HPDE6-E6E7 (cell line): ENCODE data around the gene PTGES2.

Experiments used
- DNase-seq: peaks from one replicate; pipeline ENCODE4 v3.0.0; 2011; ENCODE audit warnings: missing footprints; ENCODE audit errors: extremely low spot score

The PTGES2 gene

DNA sequence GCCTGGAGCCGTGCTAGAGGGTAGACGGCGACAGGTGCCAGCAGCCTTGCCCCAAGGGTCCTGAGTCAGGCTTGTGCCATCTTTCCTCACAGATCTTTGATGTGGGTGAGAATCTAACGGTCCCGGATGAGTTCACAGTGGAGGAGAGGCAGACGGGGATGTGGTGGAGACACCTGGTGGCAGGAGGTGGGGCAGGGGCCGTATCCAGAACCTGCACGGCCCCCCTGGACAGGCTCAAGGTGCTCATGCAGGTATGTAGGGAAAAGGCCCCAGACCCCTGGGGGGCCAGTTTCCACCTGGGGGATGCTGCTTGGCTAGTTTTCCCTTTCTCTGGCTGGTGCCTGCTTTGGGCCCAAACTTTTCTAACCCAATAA, 24.0 kb downstream of the PTGES2 start:
- DNase-seq = no peak

DNA sequence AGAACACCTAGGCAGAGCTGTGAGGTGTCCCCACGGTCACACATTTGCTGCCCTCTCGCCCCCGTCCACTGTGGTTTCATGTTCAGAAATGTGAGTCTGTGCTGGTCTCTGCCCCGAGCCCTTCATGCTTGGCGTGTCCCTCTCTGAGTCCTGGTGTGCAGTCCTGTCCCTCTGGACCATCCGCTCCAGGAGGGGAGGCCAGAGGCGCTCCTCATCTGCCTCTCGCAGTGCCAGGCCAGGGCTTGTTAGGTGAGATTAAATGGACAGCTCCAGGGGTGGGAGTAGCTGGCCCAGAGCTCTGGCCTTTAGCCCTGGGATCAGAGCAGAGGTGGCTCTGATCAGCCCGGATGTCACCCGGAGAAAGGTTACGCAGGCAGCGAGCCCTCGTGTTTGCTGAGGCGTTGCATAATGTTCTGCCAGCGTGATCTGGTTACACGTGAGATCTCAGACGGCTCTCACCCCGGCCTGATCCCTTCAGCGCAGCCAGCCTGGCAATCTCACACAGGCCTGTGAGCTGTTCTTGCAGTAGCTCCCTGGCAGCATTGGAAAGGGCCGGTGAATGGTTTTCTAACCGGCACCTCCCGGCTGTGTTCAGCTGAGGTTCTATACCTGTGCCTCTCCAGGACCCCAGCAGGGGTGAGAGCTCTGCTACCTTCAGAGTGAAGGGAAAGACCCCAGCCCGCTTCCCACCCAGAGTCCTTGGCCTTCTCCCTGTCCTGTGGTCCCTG, 24.5 kb downstream of the PTGES2 start:
- no peak for DNase-seq

DNA sequence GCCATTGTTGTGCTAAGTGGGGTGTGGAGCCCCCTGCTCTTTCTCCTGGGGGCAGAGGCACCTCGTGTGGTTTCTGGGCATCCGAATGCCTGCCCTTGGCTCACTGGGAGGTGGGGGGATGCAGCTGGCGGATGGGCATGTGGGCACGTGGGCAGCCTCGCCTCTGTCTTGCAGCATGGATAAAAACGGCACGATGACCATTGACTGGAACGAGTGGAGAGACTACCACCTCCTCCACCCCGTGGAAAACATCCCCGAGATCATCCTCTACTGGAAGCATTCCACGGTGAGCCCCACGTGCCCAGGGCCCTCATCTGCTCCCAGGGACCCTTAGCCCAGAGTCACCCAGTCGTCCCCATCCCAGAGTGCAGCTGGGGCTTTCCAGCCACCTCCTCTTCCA, 25.3 kb downstream of the PTGES2 start:
- no peak for DNase-seq

DNA sequence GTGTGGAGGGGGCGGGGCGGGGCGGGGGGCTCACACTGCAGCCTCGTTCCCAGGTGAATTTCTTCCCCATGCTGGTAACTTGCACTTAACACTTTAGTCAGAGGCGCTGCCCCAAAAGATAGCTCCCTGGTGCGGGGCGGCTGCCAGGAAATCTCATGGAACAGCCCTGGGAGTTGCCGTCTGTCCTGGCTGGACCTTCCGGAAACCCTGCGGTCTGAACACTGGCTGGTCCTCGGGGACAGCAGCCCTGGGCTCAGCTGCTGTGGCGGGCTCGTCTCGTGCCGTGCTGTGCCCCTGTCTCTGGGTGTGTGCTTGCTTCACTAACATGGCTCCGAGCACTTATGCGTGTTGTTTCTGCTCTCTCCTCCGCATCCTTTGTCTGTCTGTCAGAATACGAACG, 25.8 kb downstream of the PTGES2 start:
- DNase-seq = no peak

DNA sequence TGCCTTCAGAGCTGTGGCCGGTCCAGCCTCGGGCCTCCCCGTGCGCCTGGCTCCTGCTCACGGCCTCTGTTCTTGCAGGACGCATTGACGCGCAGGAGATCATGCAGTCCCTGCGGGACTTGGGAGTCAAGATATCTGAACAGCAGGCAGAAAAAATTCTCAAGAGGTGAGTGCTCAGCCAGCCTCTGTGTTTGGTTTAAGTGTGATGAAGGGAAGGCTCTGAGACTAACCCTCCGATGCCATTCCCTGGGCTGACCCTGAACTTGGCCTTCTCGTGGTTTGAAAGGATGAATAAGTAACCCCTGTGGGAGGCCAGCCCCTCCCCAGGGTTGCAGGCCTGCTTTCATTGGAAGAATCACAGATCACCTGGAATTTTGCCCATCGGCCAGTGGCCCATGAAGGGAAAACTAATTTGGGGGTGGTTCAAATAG, 26.3 kb downstream of the PTGES2 start:
- no peak for DNase-seq

DNA sequence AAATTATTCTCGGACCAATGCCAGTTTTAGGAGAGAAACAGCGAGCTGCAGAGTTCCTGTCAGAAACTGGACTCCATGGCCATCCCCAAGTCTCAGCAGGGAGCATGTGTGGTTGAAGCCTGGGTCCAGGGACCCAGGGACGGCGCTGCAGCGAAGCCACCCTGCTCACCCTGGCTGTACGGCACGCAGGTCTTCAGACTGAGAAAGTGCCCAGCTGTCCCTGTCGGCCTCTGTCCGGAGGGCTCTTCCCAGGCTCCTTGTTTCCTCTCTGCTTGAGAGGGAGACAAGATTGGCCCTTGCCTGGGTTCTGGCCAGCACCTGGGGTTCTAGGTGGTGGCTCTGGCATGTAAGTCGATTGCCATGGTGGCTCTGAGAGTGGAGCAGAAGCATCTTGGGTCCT, 26.9 kb downstream of the PTGES2 start:
- no peak for DNase-seq

DNA sequence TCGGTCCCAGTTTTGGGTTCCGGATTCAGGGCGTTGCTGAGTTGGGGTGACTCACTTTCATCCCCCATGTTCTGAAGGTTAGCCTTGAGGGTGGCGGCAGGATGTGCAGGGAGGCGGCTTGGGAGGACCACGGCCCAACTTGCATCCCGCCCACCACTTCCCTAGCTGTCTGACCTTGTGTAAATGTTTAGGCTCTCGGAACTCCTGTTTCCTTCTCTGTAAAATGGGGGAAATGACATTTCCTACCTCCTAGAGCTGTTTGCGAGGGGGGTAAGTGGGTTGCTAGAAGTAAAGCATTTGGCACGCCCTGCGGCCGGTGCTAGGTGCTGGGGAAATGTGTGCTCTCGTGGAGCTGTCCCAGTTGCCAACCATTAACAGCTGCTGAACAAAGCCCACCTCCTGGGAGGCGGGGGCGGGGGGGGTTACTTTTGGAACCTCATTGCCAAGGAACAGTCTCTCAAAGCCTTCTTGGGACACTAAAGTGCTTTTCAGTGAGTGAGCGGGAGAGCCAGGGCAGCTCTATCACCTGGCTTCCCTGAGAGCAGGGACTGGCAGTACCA, 27.5 kb downstream of the PTGES2 start:
- DNase-seq = no peak

DNA sequence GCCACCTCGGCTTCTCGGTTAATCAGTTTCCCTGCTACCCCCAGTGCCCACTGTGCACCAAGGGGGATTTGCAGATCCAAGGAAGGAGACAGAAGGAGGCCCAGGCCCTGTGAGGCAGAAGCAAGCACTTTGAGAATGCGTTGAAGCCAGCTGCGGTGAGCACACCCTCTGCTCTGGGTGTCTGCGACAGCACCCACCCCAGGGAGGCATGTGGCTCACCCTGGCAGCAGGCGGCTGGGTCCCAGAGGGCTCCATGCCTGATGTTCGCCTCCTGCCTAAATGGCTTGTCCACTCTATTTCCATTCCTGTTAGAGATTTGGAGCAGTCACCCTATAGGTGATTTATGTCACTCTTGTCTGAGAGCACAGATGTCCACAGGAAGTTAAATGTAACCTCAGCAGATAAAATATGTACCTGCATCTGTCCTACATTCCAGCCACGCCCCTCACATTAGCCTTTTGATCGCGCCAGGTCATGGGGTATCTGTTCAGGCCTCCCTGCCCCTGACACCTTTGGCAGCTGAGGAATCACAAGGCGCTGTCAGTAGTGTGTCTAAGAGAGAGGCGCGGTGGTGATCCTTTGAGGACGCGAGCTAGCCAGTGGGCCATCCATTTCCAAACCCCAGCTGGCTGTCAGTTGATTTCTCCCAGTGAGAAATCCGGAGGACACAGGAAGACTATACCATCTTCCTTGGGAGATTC, 28.1 kb downstream of the PTGES2 start:
- no peak for DNase-seq

DNA sequence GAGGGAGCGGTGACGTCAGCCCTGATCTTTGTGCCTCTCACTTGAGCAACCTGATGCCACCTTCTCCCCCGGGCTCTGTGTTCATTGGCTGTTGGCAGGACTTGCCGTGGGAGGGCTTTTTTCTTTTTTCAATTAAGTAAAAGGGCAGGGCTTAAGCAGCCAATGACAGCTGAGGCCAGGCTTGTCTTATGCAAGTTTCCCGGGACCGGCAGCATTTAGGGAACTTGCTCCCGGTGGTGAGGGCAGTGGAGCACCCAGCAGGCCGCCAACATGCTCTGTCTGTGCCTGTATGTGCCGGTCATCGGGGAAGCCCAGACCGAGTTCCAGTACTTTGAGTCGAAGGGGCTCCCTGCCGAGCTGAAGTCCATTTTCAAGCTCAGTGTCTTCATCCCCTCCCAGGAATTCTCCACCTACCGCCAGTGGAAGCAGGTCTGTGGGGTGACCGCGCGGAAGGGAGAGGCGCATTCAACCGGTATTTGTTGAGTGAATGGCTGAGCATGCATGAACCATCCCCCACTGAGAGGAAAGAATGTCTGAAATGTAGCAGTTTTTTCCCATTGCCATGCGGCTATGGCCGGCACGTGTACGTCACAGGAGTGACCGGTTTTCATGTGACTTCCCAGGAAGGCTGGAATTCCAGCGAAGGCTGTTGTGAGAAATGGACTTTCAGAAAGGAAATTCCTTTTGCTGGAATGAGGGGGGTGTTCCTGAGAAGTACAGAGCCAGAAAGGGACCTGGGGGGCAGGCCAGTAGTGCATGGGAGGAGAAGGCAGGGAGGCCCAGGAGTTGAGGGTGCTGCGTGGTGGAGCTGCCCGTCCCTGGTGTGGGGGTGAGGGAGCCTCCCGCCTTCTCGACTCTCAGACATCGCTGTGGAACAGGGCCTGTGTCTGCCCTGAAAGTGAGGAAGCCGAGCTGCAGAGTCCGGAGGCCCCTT, 29.0 kb downstream of the PTGES2 start:
- DNase-seq = peak; percentile 96

DNA sequence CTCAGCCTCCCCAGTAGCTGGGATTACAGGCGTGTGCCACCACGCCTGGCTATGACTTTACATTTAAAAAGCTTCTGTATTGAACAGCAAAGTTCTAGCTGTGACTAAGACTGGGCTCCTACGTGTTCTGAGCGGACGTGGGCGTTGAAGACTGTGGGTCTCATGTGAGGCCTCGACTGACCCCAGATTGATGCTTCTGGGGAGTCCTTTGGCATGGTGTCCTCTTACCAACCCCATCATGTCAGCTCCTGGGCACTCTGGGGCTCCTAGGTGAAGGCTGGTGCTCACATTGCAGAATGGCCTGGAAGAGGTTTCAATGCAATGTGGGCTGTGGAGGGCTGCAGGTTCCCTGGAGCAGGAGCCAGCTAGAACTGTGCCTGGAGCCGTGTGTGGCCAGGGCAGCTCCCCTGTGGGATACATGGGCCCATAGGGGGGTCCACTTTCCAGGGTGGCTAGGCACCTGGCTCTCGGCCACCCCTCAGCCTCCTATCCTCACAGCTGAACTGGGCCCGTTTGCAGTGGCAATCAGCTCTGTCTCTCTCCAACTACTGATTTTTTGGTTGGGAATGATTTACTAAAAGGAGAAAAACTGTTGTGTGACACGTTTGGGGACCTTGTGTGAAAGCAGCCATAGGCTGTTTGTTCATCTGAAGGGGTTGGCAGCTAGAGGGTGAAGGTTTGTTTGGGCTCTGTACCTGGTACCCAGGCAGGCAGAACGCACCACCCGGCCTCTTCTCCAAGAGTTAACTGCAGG, 29.8 kb downstream of the PTGES2 start:
- no peak for DNase-seq

DNA sequence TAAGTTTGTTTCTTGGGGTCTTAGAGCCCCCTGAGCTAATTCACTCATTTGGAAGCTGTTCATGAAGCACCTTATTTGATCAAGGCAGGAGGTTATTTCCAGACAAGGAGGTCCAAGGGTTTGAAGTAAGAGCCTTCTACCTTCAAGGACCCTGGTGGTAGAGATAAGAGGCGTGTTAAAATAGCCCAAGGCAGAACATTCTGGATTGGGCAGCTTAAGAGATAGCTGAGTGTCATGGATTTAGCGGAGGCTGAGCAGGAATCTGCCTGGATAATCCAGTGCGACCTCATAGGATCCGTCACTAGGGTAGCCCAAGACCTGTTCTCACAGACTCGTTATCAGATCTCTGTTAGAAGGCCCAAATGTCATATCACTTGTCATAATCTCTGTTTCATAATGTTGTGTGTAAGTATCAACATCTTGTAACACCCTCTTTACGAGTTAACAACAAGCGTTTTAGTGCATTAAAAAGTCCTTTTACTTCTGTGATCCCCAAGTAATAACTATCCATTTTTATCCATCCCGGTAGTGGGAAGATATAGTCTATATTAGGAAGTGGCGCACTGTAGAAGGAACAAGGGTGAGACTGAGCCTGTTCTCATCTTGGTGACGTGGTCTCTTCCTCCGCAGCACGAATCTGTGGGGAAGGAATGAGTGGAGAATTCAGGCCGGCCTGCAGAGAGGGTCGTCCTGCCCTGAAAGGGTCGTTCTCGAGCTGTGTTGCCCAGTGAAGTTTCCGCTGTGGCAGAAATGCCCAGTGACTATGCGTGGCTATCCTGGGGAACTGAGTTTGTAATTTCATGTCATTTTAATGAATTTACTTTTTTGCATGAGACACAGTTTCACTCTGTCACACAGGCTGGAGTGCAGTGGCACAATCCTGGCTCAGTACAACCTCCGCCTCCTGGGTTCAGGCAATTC, 30.7 kb downstream of the PTGES2 start:
- no peak for DNase-seq

DNA sequence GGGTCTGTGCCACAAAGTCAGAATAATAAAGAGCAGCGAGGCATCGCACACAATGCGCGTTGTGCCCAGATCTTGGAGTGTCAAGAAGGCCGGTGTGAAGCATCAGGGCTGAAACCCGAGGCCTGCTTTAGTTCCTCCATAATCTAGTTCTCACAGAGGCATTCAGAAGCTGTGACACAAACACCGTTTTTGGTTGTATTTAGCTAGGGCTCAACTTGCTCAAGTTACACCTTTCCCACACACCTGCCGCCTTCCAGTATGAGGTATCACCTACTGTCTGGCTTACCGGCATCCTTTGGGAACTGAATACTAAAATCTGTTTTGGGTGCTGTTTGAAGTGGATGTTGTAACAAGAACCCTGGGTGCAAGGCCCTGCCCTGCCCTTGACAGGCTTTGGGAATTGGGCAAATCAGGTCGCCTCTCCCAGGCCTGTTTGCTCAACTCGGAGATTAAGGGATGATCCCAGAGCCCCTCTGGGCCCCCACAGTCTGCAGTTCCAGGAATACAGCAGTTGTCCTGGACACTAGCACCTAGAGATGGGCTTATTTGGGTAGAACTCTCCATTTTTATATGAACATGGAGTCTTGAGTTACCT, 32.5 kb downstream of the PTGES2 start:
- DNase-seq = no peak

DNA sequence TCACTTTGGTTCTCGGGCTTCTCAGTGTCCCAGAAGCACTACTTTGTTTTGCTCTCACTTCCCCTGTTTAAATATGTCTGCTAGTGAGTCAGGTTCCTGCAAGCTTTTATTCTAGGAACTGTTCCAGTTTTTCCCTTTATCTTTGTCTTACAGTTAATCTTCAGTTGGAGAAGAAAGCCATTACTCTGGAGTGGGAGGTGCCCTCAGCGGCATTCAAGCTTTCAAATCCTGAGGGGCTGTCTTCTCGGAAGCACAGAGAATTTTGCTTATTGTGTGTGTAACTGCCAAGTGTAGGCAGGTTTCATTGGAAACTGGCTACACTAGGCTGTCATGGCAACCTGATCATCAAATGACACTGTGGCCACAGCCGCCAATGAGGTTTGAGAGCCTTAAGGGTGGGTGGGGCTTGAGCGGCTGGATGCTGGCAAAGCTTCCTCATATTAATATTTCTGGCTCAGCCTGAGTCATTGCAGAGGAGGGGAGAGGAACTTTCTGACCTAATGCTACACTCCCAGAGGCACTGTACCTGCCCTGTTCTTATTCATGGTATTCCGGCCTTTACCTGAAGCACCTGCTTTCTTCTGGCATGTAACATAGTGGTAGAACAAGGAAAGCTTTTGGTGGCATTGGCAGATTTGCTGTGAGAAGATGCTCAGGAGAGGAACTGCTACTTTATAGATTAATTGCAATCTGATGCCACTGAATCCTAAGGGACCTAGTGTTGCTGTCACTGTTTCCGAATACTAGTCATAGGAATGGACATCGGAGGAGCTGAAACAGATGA, 33.2 kb downstream of the PTGES2 start:
- DNase-seq = peak; percentile 97

DNA sequence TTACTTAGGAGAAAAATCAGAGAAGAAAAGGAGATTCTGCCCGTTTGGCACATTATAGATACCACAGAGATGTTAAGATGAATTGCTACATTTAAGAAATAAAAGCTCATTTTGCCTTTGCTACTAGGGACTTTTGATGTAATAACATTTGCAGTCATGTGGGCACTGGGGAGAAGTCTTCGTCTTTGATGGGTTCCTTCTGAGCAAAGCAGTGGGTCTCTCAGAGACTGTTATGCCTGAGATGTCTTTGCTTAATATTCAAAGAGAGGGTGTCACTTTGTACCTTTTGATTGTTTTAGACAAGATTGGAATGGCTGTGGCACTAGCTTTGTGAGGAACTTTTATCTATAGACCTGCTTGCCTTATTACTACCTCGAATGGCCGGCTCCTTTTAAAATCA, 34.5 kb downstream of the PTGES2 start:
- DNase-seq = no peak

DNA sequence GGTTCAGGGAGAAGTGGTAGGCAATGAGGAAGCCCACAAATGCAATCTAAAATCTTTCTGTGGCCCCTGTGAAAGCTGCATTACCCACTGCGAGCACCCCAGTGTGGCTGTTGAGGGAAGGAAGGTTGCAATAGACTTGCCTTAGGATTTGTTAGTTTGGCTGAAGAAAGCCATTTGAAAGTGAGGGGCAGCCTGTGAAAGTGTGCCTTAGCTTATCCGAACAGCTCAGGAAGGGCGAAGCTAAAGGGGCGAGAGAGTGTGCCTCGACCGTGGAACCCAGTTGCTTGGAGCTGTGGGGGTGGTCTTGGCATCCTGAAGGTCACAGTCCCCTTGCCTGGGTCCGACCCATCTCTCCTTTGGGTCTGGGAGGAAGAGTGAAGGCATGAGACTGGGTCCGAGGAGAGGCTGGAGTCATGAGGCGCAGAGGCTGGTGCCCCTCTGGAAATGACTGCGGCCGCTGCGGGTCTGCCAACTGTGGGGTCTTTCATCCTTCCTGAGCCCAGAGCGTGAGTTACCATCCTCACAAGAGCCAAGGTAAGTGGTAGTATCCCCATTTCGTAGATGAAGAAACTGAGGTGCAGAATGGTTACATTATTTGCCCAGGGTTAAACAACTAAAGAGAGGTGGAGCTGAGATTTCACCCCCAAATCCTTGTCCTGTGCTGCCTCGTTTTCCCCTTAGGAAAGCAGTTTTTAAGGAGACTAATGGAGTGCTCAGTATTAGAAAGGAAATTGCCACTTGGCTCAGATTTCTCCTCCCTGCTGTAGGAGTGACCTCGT, 35.1 kb downstream of the PTGES2 start:
- no peak for DNase-seq

DNA sequence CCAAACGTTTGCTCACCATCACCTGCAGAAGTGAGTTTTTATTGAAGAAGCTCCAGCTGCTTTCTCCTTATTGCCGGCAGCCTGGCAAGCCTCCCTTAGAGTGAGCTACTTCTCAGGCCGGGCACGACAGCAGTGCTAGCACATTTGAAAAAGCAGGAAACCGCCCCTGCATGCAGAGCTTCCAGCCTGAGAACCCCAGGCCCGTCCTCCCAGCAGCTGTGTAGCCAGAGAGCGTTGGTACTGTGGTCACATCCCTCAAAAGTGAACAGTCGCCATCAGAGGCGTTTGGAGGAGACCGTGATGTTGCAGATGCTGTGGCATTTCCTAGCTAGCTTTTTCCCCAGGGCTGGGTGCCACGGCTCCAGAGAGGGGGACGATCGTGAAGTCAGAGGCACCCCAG, 36.0 kb downstream of the PTGES2 start:
- DNase-seq = no peak

DNA sequence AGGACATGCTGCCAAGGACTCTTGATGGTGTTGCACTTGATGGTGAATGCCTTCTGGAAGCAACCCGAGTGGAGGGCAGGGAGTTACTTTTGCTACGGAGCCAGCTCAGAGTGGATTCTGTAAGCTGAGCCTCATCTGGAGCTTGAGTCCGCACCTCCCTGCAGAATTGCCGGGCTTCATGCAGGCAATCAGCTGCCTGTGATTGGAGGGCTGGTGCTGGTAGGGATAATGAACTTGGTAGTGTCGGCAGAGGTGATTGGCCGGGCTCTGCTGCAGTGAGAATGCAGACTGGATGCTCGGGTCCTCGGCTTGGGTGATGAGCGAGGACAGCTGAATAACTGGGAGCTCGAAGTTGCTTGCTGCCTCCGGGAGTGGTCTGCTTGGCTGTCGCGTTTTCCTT, 36.4 kb downstream of the PTGES2 start:
- no peak for DNase-seq

DNA sequence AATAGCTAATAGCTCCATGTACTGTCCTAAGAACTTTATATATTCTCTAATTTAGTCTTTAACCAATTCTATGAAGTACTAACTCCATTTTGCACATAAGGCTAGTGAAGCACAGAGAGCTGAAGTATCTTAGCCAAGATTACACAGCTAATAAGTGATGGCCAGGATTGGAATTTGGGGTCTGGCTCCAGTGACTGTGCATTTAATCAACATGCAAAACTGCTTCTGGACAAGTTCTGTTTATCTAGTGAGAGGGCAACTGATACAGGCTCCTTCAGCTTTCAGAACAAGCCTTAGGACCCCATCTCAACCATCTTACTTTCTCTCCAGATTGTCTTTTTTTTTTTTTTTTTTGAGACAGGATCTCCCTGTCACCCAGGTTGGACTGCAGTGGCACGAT, 38.2 kb downstream of the PTGES2 start:
- no peak for DNase-seq
